ENCODE measurements around the gene CCR6.

Gene CCR6

GRCh38 chr6:167099707-167100106 is 23.2 kb upstream of the CCR6 start:
- no peak for DNase-seq

- DNase-seq: no peak
Observed at GRCh38 chr6:167100241-167100674, 22.6 kb upstream of the CCR6 start.

- DNase-seq: no peak
Observed at GRCh38 chr6:167102318-167102717, 20.6 kb upstream of the CCR6 start.

- DNase-seq: no peak
Observed at GRCh38 chr6:167103041-167103891, 19.6 kb upstream of the CCR6 start.

- DNase-seq: no peak
Observed at GRCh38 chr6:167104388-167104787, 18.5 kb upstream of the CCR6 start.

GRCh38 chr6:167105060-167105459 is 17.8 kb upstream of the CCR6 start:
- no peak for DNase-seq

- no peak for DNase-seq
Observed at GRCh38 chr6:167106406-167106805, 16.5 kb upstream of the CCR6 start.

- DNase-seq: no peak
Observed at GRCh38 chr6:167107787-167108186, 15.1 kb upstream of the CCR6 start.

GRCh38 chr6:167108278-167108677 is 14.6 kb upstream of the CCR6 start:
- no peak for DNase-seq

GRCh38 chr6:167109651-167110050 is 13.2 kb upstream of the CCR6 start:
- no peak for DNase-seq

GRCh38 chr6:167111597-167111996 is 11.3 kb upstream of the CCR6 start:
- no peak for DNase-seq

- DNase-seq: no peak
Observed at GRCh38 chr6:167112421-167112820, 10.5 kb upstream of the CCR6 start.

GRCh38 chr6:167113047-167113754 is 9.7 kb upstream of the CCR6 start:
- no peak for DNase-seq

GRCh38 chr6:167113935-167114910 is 8.7 kb upstream of the CCR6 start:
- no peak for DNase-seq

- no peak for DNase-seq
Observed at GRCh38 chr6:167115054-167115453, 7.8 kb upstream of the CCR6 start.

- DNase-seq: peak; percentile 49
Observed at GRCh38 chr6:167116109-167116837, 6.6 kb upstream of the CCR6 start.

- no peak for DNase-seq
Observed at GRCh38 chr6:167116838-167117228, 6.1 kb upstream of the CCR6 start.

GRCh38 chr6:167118006-167118405 is 4.9 kb upstream of the CCR6 start:
- DNase-seq: no peak

GRCh38 chr6:167118839-167119238 is 4.1 kb upstream of the CCR6 start:
- no peak for DNase-seq

- DNase-seq: no peak
Observed at GRCh38 chr6:167119670-167120582, 3.0 kb upstream of the CCR6 start.

- DNase-seq: no peak
Observed at GRCh38 chr6:167120583-167120903, 2.4 kb upstream of the CCR6 start.

Data from NCI-H2171 treated with DMSO at 0.1 percent for 48 hours (cell line).